Measurements from ENCODE around the gene DSG4. TPM values are rescaled to one million over a fixed set of nuclear protein-coding genes. Genes with fewer than 3 reads are reported as not detected.

DSG4 gene
- total RNA-seq, 1 experiment from 2014 or later: 0.07 TPM

GRCh38 chr18:31396796-31397612, 20.4 kb downstream of the DSG4 start:
- ChIA-PET RAD21 (ENCODE audit: low non-redundant PET in 1 of 2, low total read pairs in 2 of 2, uncharacterized antibody in 2 of 2, unreplicated experiment in 2 of 2) (no interaction called here), POLR2A (no interaction called here), CTCF (interaction anchor here (0.7 kb wide), 1 partner anchor 12 kb away, joined by 3 read pairs; no protein-coding TSS in a partner anchor)
- Histone ChIP-seq H3K9ac (ENCODE audit: low read length) (no peak overlapping the region), H3K9me2 (ENCODE audit: insufficient read depth) (no peaks in the 10 kb centered on the region), H3K27me3 (ENCODE audit: insufficient read depth, low read length) (no peaks in the 10 kb centered on the region), H3K79me2 (ENCODE audit: insufficient read depth, low read length) (no peaks in the 10 kb centered on the region), H3K27ac (ENCODE audit: low read depth, low read length) (peak overlapping the region; percentile 51), H3K36me3 (ENCODE audit: control insufficient read depth in 1 of 2, insufficient read depth in 2 of 2, low read length in 2 of 2) (no peaks in the 10 kb centered on the region), H3K4me2 (ENCODE audit: low read length) (peak overlapping the region; percentile 63), H3K4me3 (replicated peaks in 1 of 2; ENCODE audit: low read depth in 1 of 2, low read length in 2 of 2) (no peak overlapping the region), H3K4me1 (ENCODE audit: control insufficient read depth in 1 of 2, insufficient read depth in 2 of 2, low read length in 2 of 2) (peaks cover 54 to 56% of the 10 kb centered on the region in 2 experiments), H2AFZ (ENCODE audit: low read depth, low read length, poor library complexity, severe bottlenecking) (peak overlapping the region; percentile 7), H4K20me1 (ENCODE audit: insufficient read depth) (no peaks in the 10 kb centered on the region), H3K9me3 (ENCODE audit: control insufficient read depth in 1 of 2, insufficient read depth in 1 of 2, low read depth in 1 of 2, low read length in 2 of 2) (no peaks in the 10 kb centered on the region)
- no peak for TF ChIP-seq CBX3 (IDR thresholded peaks at IDR 0.05; ENCODE audit: low read depth)
- 0 out of 2 replicates have a peak, but pooled peaks have one; percentile 16 for TF ChIP-seq FOSL1 (IDR thresholded peaks at IDR 0.05; ENCODE audit: low read depth)
- TF ChIP-seq SP1 (IDR thresholded peaks at IDR 0.05; ENCODE audit: low read depth): 0 out of 2 replicates have a peak, but pooled peaks have one; percentile 25
- TF ChIP-seq CTCF (IDR thresholded peaks at IDR 0.05 in 2 of 3, conservative IDR thresholded peaks at IDR 0.05 in 1 of 3; ENCODE audit: borderline replicate concordance in 1 of 3, insufficient read depth in 1 of 3, low read depth in 2 of 3, low read length in 2 of 3): peak in 2 of 3 experiments; percentile 30 to 34; a peak in 3 of 6 replicates
- intact Hi-C loops (cut with micrococcal nuclease): loop anchor here (5.0 to 10.0 kb wide), 4 partner anchors 120 to 392 kb away; partner anchors contain the start of gene DSC2
- DNase-seq (ENCODE audit: low read depth, low spot score) (no peak), ATAC-seq (peak; percentile 20; the same call in 1 of the 2 replicates)
- BruUV-seq (replicated peaks): no TSS peak

- CTCF ChIA-PET: interaction anchor here (1.5 kb wide), 1 partner anchor 165 kb away, joined by 4 read pairs; no protein-coding TSS in a partner anchor
- no peak for ATAC-seq
- peak; percentile 16 for TF ChIP-seq TCF7L2 (IDR thresholded peaks at IDR 0.05; ENCODE audit: borderline replicate concordance, extremely low read depth, insufficient read depth, insufficient read length)
- no peak for TF ChIP-seq ELF1 (IDR thresholded peaks at IDR 0.05; ENCODE audit: borderline replicate concordance, low read depth)
- TF ChIP-seq CTCF (IDR thresholded peaks at IDR 0.05 in 2 of 3, conservative IDR thresholded peaks at IDR 0.05 in 1 of 3; ENCODE audit: borderline replicate concordance in 1 of 3, insufficient read depth in 1 of 3, low read depth in 2 of 3, low read length in 2 of 3): no peak
- TF ChIP-seq EZH2phosphoT487 (IDR thresholded peaks at IDR 0.05; ENCODE audit: borderline replicate concordance): no peak
- 0 out of 2 replicates have a peak, but pooled peaks have one; percentile 12 for TF ChIP-seq CEBPB (IDR thresholded peaks at IDR 0.05; ENCODE audit: low read depth)
- no peak for TF ChIP-seq POLR2AphosphoS5 (IDR thresholded peaks at IDR 0.05; ENCODE audit: low read depth, low read length)
- no peak for TF ChIP-seq POLR2A (IDR thresholded peaks at IDR 0.05; ENCODE audit: borderline replicate concordance, extremely low read depth, insufficient read depth, insufficient read length)
These were observed 21.6 kb downstream of the DSG4 start for GRCh38 chr18:31398191-31398590.

More at GRCh38 chr18:31398191-31398590, 21.6 kb downstream of the DSG4 start:
- DNase-seq (ENCODE audit: low read depth, low spot score): no peak
- Histone ChIP-seq H3K4me3 (replicated peaks in 1 of 2; ENCODE audit: low read depth in 1 of 2, low read length in 2 of 2) (0 out of 4 replicates have a peak overlapping the region, but pooled peaks of 1 of the 2 experiments have one; percentile 0), H3K36me3 (ENCODE audit: control insufficient read depth in 1 of 2, insufficient read depth in 2 of 2, low read length in 2 of 2) (no peaks in the 10 kb centered on the region), H2AFZ (ENCODE audit: low read depth, low read length, poor library complexity, severe bottlenecking) (peak overlapping the region; percentile 69), H4K20me1 (ENCODE audit: insufficient read depth) (no peaks in the 10 kb centered on the region), H3K9me3 (ENCODE audit: control insufficient read depth in 1 of 2, insufficient read depth in 1 of 2, low read depth in 1 of 2, low read length in 2 of 2) (no peaks in the 10 kb centered on the region), H3K27me3 (ENCODE audit: insufficient read depth, low read length) (no peaks in the 10 kb centered on the region), H3K79me2 (ENCODE audit: insufficient read depth, low read length) (no peaks in the 10 kb centered on the region), H3K4me2 (ENCODE audit: low read length) (peak overlapping the region; percentile 63), H3K27ac (ENCODE audit: low read depth, low read length) (peak overlapping the region; percentile 11; the same call in 1 of the 2 replicates), H3K9ac (ENCODE audit: low read length) (no peak overlapping the region), H3K4me1 (ENCODE audit: control insufficient read depth in 1 of 2, insufficient read depth in 2 of 2, low read length in 2 of 2) (peaks cover 52 to 54% of the 10 kb centered on the region in 2 experiments), H3K9me2 (ENCODE audit: insufficient read depth) (no peaks in the 10 kb centered on the region)
- RAD21 ChIA-PET (ENCODE audit: low non-redundant PET in 1 of 2, low total read pairs in 2 of 2, uncharacterized antibody in 2 of 2, unreplicated experiment in 2 of 2): no interaction called here
- intact Hi-C loops (cut with micrococcal nuclease): loop anchor here (5.0 to 10.0 kb wide), 4 partner anchors 121 to 393 kb away; partner anchors contain the start of gene DSC2
- POLR2A ChIA-PET: no interaction called here
- BruUV-seq (replicated peaks): no TSS peak
